HG03354 (cell line): Measurements from ENCODE around the gene POLR1C.
"Not testable (repeated sequence)": the region's sequence is repeated elsewhere in the genome, so short reads cannot be mapped to it uniquely, and the experiment has no call there.

Source experiments
- ATAC-seq: cut with Tn5 transposase; IDR thresholded peaks from one replicate; pipeline ENCODE4 v1.9.1; 2021; ENCODE audit warnings: mild to moderate bottlenecking; ENCODE audit not compliant: unreplicated experiment, poor library complexity, severe bottlenecking

Gene POLR1C

GRCh38 chr6:43506667-43507471 lies 10.0 kb upstream of the POLR1C start:
- peak; percentile 52 for ATAC-seq

- no peak for ATAC-seq
Observed at GRCh38 chr6:43508481-43509141, 8.3 kb upstream of the POLR1C start.

GRCh38 chr6:43509142-43509983 lies 7.5 kb upstream of the POLR1C start:
- peak; percentile 16 for ATAC-seq

- ATAC-seq: peak; percentile 72
Observed at GRCh38 chr6:43509984-43510826, 6.7 kb upstream of the POLR1C start, which contains the start of gene LRRC73. TSS of gene LRRC73 (minus strand) at chr6:43510346. CDS start at chr6:43509785, 561 bp downstream.

GRCh38 chr6:43510827-43511163 lies 6.1 kb upstream of the POLR1C start:
- ATAC-seq: no peak

GRCh38 chr6:43511824-43512415 lies 5.0 kb upstream of the POLR1C start:
- ATAC-seq: no peak

- ATAC-seq: no peak
Observed at GRCh38 chr6:43515808-43516207, 1.1 kb upstream of the POLR1C start.

- no peak for ATAC-seq
Observed at GRCh38 chr6:43516367-43516696, 557 bp upstream of the POLR1C start.

GRCh38 chr6:43517505-43518357 lies 842 bp downstream of the POLR1C start:
- ATAC-seq: no peak

- no peak for ATAC-seq
Observed at GRCh38 chr6:43520097-43520496, 3.2 kb downstream of the POLR1C start.

GRCh38 chr6:43521836-43522235 lies 4.9 kb downstream of the POLR1C start:
- no peak for ATAC-seq

GRCh38 chr6:43522547-43523261 lies 5.8 kb downstream of the POLR1C start:
- ATAC-seq: no peak

GRCh38 chr6:43523284-43523683 lies 6.4 kb downstream of the POLR1C start:
- ATAC-seq: no peak

- ATAC-seq: no peak
Observed at GRCh38 chr6:43524483-43524961, 7.6 kb downstream of the POLR1C start.

GRCh38 chr6:43532201-43532600 lies 15.3 kb downstream of the POLR1C start:
- no peak for ATAC-seq

GRCh38 chr6:43538986-43539385 lies 22.1 kb downstream of the POLR1C start:
- not testable (repeated sequence) for ATAC-seq

GRCh38 chr6:43539409-43539808 lies 22.5 kb downstream of the POLR1C start:
- ATAC-seq: not testable (repeated sequence)

GRCh38 chr6:43540507-43540906 lies 23.6 kb downstream of the POLR1C start:
- ATAC-seq: no peak
